RWPE1 (cell line): Measurements from ENCODE around the gene ELF4.

Experiments used
- CTCF ChIA-PET: fragments of 350-600 bp; sonication (Branson Sonifier 250); formaldehyde crosslinking; extraction: SDS; loops from one replicate; lab custom pipeline; 2021; lab: Yijun Ruan, JAX
- POLR2A ChIA-PET: fragments of 400-600 bp; formaldehyde crosslinking; extraction: SDS; loops from one replicate; lab custom pipeline; 2020; ENCODE audit warnings: antibody characterized with exemption; ENCODE audit not compliant: low non-redundant PET; lab: Yijun Ruan, JAX
- DNase-seq: peaks from one replicate; pipeline ENCODE4 v3.0.0; 2012; ENCODE audit warnings: low spot score
- H3K27ac ChIP-seq: fragments of 450-650 bp; 2 replicates; pipeline ENCODE4 v1.5.1; 2017
- TF ChIP-seq, protein P1 (sequence below): fragments of 450-650 bp; conservative IDR thresholded peaks from 2 replicates; pipeline ENCODE4 v1.5.1; 2017; ENCODE audit warnings: low read depth, mild to moderate bottlenecking

ELF4 gene

DNA sequence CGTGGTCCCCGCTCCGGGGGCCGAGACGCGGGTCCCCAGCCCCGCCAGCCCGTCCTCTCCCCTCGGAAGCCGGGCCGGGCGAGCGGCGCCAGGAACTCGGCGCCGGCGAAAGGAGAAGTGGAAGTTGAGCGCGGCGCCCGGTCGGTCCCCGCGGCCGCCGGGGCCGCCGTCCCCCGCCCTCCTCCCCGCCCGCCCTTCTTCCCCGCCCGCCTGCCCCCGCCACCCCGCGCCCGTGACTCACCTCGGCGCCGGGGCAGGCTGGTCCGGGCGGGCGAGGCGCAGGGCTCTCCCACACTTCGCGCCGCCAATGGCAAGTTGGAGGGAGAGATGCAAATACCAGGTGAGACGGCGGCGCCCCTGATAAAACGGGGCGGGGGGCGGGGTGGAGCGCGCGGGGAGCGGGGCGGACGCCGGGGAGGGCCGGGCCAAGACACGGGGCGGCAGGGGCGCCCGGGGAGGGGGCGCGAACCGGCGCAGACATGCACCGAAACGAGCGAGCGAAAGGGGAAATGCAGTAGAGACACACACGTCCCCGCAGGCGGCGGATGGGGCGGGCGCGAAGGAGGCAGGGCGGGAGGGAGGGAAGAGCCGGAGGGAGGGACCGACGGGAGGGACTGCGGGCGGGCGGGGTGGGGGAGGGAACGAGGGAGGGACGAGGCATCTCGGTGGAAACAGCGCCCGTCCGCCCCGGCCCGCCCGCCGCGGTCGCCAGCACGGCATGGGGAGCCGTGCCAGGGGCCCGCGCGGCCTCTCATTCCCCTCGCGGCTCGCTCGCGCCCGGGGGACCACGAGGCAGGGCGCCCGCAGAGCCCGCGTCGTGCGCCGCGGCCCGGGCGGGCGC, at the start of gene ELF4:
Gene ELF4 (minus strand): TSS at position 119 of the 841 bp plus-strand sequence. CDS start 29,167 bp downstream, outside the sequence.
- H3K27ac ChIP-seq, result peak within 1 kb of the TSS; percentile 97
- POLR2A ChIA-PET, result no interaction called here
- DNase-seq, result peak; percentile 71
- TF ChIP-seq, protein P1, sequence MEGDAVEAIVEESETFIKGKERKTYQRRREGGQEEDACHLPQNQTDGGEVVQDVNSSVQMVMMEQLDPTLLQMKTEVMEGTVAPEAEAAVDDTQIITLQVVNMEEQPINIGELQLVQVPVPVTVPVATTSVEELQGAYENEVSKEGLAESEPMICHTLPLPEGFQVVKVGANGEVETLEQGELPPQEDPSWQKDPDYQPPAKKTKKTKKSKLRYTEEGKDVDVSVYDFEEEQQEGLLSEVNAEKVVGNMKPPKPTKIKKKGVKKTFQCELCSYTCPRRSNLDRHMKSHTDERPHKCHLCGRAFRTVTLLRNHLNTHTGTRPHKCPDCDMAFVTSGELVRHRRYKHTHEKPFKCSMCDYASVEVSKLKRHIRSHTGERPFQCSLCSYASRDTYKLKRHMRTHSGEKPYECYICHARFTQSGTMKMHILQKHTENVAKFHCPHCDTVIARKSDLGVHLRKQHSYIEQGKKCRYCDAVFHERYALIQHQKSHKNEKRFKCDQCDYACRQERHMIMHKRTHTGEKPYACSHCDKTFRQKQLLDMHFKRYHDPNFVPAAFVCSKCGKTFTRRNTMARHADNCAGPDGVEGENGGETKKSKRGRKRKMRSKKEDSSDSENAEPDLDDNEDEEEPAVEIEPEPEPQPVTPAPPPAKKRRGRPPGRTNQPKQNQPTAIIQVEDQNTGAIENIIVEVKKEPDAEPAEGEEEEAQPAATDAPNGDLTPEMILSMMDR, result no peak
- CTCF ChIA-PET, result no interaction called here

DNA sequence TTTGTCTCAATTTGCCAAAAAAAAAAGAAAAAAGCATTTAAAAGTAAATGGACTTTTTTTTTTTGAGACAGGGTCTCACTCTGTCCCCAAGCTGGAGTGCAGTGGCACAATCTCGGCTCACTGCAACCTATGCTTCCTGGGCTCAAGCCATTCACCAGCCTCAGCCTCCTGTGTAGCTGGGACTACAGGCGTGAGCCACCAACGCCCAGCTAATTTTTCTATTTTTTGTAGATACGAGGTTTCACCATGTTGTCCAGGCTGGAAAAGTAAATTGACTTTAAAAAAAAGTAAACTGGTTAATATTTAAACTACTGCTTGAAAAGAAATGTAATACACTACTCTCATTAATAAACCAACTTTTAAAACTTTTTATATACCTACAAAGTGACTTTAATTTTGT, 49.5 kb upstream of the ELF4 start:
- H3K27ac ChIP-seq, result no peak overlapping the region
- CTCF ChIA-PET, result no interaction called here
- DNase-seq, result no peak
- TF ChIP-seq, protein P1, result no peak
- POLR2A ChIA-PET, result no interaction called here

DNA sequence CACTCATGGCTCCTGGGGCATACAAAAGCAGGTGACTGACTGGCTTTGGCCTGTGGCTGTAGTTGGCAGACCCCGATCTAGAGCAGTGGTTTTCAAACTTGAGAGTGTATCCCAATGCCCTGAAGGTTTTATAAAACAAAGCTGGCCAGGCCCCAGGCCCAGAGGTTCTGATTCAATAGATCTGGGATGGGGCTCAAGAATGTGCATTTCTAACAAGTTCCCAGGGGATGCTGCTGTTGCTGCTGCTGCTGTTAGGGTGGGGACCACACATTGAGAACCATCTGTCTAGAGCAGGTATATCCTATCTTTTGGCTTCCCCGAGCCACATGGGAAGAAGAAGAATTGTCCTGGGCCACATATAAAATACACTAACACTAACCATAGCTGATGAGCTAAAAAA, 48.0 kb upstream of the ELF4 start:
- H3K27ac ChIP-seq, result no peak overlapping the region
- CTCF ChIA-PET, result interaction anchor here (0.5 kb wide), 1 partner anchor 82 kb away, joined by 3 read pairs; no protein-coding TSS in a partner anchor
- POLR2A ChIA-PET, result no interaction called here
- DNase-seq, result no peak
- TF ChIP-seq, protein P1, result no peak

DNA sequence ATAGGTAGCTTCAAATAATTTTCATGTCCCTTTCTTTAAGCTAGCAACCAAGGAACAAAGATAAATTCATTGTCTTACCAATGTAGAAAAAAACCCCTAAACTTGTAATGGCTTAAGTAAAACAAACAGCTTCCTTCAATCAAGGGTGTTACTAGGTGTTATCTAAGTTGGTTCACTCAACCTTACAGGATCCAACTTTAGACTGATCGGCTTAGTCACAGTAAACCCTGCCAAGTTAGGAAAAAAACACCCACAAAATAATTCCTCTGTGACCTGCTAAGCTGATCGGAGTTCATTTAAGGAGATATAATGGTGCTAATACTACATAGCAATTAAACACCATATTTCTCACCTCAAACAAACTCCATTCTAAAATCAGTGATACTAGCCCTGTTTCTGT, 45.3 kb upstream of the ELF4 start:
- CTCF ChIA-PET, result interaction anchor here (0.6 to 0.7 kb wide), 2 partner anchors 37 to 748 kb away, joined by 3 to 4 read pairs; no protein-coding TSS in a partner anchor
- POLR2A ChIA-PET, result no interaction called here
- TF ChIP-seq, protein P1, result no peak
- H3K27ac ChIP-seq, result no peak overlapping the region
- DNase-seq, result no peak

DNA sequence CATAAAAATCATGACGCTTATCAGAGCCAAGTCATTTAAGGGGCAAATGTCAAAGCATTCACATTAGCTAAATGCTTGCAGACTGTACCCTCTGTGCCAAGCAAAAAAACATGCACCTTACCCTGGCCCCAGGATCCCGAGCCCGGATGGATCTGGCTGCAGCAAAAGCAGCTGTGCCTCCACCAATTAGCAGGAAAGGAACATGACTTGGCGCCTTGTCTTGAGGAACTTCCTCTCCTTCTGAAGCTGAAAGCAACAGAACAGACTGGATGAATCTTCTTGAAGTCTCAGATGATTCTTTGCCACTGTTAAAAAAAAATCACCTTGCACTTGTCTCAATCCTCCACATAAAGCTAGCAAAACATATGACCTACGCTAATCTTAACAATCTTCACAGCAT, 37.3 kb upstream of the ELF4 start:
- ChIA-PET CTCF (interaction anchor here (1.1 to 1.2 kb wide), 2 partner anchors 27 to 68 kb away, joined by 3 read pairs; no protein-coding TSS in a partner anchor), POLR2A (no interaction called here)
- DNase-seq, result no peak
- no peak overlapping the region for H3K27ac ChIP-seq
- TF ChIP-seq, protein P1, result no peak

DNA sequence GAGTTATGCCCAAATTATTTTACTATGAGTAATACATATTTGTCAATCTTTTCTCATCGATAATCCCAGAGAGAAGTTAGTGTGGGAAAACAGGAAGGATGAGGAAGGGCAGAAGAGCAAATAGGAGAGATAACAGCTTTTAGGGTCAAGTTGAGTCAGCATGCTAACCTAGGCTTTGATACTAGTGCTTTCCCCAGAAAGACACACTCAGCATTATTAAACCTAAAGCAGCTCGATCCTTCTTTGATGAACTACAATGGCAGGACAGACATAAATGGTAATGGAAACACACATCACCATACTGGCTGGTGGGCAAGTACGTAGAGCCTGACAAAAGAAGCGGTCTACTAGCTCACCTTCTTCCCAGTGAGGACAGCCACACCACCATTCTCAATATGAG, 34.8 kb upstream of the ELF4 start:
- H3K27ac ChIP-seq, result no peak overlapping the region
- ChIA-PET CTCF (interaction anchor here (0.7 kb wide), 1 partner anchor 19 kb away, joined by 3 read pairs; no protein-coding TSS in a partner anchor), POLR2A (no interaction called here)
- no peak for DNase-seq
- TF ChIP-seq, protein P1, result no peak
